Ammon's horn (tissue), 1 donor: ENCODE data around the gene CAPZB.

ENCODE experiments used
- DNase-seq: peaks from one replicate; pipeline ENCODE4 v3.0.0-alpha.2; 2016; ENCODE audit warnings: low spot score

The CAPZB gene

DNA sequence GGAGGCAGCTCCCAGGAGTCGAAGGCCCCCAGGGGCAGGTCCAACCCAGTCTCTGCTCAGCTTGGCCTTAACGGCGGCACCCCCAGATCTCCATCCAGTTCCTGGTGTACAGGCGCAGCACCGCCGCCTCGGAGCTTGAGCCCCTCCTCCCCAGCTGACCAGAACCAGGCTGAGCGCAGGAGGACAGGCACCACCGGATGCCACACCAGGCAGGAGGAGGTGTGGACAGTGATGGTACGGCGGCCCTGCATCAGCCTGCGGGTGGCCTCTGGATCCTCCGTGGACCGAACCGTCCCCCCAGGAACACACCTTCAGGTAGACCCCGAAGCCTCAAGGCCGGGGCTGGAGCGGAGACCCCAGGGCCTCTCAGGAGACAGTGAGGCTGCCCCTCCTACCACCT is 156.9 kb downstream of the CAPZB start:
- DNase-seq, result no peak

DNA sequence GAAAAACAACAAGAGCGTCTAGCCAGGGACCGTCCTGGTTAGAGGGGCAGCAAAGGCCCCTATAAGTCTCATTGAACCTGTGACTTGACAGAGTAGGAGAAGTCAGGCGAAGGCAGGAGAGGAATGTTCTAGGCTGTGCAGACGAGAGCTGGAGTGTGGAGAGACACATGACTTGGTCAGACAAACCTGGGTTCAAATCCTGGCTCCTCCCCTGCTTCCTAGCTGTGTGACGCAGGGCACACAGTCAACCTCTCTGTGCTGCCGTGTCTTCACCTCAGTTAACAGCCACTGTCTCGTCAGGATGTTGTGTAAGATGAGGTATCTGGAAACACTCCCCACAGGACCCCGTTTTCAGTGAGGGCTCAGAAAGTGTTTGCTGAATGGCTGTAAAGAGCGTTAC is 157.6 kb downstream of the CAPZB start:
- no peak for DNase-seq

DNA sequence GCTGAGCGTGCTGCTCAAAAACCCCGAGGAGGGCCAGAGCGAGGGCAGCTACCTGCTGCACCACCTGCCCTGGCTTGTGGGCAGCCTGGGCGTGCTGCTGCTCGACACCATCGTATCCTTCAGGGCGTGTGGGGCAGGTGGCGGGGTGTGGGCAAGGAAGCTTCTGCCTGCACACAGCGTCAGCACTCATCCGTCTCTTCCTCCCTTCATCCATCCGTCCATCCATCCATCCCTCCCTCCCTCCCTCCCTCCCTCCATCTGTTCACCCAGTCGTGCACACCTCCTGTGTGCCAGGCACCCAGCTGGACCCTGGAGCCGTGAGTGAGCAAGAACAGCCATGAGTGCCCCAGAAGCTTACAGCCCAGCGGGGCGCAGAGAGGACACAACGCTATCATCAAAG is 158.0 kb downstream of the CAPZB start:
- DNase-seq, result no peak

DNA sequence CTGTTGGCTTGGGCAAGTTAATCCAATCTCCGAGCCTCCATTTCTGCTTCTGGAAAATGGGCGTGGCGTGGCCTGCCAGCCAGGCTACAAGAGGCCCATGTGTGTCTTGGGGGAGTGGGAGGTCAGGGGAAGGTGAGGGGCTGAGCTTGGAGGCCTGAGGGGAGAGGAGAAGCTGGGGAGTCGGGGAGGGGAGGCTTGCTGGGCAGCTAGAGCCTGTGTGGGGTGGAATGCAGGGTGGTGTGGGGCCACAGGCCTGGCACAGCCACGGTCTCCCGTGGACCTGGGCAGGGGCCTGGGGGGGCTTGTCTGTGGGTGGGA is 158.6 kb downstream of the CAPZB start:
- DNase-seq, result no peak

DNA sequence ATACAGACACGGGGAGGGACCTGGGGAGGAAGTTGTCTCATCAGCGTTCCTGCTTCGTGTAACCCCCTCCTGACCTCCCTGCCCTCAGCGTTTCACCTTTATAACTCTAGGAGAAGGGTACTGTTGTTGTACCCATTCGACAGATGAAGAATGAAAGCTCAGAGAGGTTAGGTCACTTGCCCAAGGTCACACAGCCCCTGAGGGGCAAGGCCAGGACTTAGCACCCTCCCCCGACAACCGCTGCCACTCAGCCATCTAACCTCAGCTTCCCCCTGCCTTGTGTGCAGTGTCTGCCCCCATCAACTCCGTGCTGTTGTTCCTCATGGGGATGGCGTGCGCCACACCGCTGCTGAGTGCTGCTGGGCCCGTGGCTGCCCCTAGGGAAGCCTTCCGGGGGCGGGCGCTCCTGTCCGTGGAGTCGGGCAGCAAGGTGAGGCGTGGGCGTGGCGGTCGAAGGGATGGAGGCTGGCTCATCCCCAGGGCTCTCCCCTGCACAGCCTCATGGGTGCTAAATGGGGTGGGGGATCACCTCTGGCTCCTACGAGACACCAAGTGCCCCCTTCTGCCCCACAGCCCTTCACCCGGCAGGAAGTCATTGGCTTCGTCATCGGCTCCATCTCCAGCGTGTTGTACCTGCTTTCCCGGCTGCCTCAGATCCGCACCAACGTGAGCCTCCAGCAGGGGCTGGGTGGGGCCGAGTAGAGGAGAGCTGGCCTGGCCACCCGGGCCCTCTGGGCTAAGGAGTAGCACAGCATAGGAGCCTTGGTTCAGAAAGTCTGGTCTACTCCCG is 159.2 kb downstream of the CAPZB start:
- DNase-seq, result no peak

DNA sequence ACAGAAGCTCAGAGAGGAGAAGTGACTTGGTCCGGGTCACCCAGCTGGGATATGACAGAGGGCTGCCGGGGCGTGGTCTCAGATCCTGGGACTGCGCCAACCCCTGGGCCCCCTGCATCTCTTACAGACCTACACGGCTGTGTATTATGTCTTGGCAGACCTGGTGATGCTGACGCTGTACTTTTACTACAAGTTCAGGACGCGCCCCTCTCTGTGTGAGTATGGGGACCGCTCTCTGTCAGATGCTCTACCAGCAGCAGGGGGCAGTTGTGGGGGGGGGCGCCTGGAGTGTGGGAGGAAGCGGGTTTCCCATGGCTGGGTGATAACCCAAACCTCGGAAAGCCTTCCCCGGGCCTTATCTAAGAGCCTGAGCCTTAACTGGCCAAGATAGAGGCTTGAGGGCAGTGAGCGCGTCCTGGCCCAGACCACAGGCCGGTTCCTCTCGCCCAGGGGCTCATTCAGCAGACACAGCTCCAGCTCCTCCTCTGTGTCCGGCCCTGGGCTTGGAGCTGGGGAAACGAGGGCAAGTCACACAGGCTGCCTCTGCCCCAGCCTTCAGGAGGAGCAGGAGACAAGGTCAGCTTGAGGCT is 159.9 kb downstream of the CAPZB start:
- no peak for DNase-seq

DNA sequence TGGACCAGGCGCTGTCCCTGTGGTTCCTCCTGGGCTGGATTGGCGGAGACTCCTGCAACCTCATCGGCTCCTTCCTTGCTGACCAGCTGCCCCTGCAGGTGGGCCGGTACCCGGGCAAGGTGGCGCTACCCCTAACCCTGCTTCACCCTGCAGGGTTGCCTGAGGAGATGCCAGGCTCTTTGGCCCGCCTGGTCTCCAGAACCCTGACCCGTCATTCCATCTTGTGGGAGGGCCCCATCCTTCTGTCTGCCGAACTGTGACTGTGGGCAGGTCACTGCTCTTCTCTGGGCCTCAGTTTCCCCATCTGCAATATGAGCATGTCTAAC is 160.7 kb downstream of the CAPZB start:
- no peak for DNase-seq

DNA sequence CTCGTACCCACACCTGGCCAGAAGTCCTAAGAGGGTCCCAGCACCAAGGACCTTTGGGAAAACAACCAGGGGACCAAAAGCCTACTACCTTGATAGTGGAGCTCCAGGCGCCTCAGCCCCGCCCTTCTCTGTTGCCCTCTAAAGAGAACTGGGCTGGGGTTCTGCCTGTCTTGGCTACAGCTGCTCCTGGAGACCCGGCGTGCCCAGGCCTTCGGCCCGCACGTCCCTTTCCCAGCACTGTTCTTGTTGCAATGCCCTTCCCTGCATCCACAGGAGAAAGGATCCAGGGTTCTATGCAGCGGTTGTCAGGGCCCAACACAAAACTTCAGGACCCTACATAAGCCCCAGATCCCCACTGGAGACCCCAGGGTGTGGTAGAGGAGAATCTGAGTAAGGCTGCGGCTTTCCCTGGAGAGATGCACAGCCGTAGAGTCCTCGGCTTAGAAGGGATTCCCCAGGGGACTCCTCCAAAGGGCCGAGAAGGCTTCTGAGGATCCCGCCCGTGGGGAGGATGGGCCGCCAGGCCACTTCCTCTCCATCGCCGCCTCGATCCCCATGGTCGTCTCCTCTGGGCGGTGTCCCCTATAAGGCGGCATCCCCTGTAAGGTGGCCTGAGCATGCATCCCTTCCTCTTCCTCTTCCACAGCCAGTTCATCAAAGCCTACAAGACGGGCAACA is 161.2 kb downstream of the CAPZB start:
- no peak for DNase-seq

DNA sequence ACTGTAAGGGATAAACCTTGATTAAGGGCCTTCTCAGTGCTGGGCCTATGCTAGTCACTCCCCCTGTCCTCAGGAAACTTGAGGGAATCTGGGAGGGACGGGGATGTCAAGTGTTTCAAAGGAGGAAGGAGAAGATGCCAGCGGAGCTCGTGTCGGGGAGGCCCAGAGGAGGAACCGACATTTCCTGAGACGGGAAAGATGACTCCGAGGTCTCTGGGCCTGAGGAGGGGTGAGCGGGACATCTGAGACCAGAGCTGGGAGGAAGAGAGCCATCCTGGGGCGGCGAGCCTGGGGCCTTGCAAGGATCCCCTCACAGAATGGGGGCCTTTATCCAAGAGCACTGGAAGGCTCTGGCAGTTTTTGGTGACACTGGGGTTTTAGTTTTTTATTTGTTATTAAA is 162.9 kb downstream of the CAPZB start:
- DNase-seq, result no peak

DNA sequence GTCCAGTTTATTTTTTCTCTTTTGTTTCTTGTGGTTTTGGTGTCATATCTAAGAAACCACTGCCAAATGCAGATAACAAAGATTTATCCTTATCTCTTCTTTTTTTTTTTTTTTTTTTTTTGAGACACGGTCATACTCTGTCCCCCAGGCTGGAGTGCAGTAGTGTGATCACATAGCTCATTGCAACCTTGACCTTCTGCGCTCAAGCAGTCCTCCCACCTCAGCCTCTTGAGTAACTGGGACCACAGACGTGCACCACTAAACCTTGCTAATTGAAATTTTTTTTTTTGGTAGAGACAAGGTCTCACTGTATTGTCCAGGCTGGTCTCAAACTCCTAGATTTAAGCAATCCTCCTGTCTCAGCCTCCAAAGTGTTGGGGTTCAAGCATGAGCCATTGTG is 164.3 kb downstream of the CAPZB start:
- no peak for DNase-seq

DNA sequence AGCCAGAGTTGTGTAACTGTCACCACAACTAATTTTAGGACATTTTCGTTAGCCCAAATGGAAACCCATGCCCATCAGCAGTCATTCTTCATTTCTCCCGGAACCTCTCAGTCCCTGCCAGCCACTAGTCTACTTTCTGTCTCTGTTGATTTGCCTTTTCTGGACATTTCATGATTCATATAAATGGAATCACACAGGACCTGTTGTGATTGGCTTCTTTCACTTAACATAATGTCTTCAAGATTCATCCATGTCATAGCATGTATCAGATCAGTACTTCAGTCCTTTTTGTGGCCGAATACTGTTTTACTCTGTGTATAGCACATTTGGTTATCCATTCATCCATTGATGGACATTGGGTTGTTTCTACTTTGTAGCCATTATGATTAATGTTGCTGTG is 166.1 kb downstream of the CAPZB start:
- DNase-seq, result no peak

DNA sequence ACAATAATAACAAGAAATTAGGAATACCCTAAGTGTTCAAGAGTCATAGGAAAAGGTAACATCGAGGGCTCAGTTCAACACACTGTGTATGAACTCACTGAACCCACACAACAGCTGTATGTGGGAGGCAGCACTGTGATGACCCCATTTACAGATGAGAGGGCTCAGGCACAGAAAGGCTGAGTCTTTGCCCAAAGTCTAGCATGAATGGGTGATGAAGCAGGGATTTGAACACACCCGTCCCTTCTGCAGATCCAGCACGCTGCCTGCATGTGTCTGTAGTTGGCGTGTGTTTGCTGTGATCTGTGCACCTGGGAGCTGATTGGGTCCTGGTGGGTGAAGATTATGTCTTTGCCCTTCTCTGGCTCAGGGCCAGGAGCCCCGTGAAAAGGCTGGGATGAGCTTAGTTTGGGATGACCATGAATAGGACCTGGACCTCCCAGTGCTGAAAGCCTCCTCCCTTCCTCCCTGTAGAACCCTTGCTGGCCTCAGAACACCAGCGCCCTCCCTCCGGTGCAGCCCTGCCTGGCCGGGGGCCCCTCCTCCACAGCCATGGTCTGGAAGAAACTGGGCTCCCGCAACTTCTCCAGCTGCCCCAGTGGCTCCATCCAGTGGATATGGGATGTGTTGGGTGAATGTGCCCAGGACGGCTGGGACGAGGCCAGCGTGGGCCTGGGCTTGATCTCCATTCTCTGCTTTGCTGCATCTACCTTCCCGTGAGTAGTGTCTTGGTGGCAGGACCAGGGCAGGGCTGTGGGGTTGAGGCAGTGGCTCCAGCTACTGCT is 168.0 kb downstream of the CAPZB start:
- DNase-seq, result no peak

DNA sequence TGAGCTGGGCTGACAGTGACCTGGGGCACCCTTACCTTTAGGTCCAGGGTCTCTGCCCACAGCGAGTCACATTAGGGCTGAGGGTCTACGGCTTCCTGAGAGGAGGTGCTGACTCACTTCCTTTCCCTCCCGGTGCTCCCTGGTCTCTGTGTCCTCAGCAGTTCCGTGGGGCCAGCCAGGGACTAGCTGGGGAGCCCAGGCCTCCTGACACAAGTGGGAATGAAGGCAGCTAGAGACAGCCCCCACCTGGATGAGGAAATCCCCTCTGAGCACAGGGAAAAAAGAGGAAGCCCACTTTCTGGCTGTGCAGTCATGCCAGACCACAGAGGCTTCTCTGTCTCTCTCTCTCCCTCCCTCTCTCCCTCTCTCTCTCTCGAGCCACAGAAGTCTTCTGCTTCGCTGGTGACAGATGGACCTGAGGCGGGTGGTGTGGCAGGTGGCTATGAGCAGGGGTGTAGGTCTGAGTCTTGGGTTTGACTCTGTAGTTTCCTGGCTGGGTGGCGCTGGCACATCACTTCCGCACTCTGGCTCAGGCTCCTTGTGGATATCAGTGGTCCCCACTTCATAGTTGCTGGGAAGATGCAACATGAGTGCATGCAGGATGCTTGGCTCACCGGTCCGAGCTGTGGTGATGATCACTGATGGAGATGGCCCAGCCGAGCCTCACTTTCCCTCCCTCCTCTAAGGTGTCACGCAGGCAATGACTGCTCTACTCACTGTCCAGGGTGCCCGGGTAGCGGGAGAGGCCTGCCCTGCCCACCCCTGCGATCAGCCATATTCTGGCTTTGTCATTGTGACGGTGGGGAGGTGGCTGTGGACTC is 169.8 kb downstream of the CAPZB start:
- no peak for DNase-seq

DNA sequence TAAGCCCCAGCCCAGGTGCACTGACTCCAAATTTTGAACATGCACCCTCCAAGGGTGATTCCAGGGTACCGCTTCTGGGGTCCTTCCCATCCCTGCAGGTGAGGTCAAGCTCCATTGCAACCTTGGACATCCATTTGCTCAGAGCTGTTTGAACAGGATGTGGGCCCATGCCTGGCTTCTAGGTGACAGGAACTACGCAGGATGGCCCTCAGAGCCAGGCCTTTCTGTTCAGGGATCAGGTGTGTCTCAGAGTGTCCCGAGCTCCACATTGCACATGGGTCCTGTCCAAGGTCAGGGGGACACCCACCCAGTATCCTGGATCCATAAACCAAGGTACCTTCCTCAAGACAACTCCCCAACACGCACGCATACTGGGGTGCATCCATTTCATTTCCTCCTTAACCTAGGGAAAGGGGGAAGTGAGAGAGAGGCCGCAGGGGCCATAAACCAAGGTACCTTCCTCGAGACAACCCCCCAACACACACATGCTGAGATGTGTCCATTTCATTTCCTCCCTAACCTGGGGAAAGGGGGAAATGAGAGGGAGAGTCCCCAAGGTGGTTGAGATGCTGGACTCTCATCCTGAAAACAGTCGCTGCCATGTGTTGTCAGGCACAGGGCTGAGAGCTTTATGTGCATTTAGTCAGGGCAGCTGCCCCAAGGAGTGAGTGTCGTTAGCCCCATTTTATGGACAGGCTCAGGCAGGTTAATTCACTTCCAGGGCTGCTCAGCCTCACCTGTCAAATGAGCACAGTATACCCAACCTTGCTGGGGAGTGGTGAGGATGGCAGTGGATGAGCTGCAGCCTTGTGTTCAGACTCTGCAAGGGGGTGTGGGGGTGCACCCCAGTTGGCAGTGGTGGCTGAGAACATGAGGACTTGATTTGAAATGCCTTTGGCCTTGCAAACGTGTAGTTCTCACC is 171.1 kb downstream of the CAPZB start:
- DNase-seq, result no peak

DNA sequence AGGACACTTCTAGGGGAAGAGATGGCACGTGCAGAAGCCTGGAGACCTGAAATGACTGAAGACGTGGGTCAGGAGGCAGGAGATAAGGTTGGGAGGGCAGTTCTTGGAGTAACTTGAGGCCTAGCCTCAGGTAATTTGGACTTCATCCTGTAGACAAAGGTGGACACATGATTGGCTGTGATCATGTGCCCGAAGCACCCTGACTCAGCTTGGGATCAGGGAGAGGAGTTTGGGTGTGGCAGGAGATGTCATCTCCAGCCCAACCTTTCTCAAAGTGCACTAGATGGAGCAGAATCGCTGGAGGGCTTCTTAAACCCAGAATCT is 171.7 kb downstream of the CAPZB start:
- DNase-seq, result no peak

DNA sequence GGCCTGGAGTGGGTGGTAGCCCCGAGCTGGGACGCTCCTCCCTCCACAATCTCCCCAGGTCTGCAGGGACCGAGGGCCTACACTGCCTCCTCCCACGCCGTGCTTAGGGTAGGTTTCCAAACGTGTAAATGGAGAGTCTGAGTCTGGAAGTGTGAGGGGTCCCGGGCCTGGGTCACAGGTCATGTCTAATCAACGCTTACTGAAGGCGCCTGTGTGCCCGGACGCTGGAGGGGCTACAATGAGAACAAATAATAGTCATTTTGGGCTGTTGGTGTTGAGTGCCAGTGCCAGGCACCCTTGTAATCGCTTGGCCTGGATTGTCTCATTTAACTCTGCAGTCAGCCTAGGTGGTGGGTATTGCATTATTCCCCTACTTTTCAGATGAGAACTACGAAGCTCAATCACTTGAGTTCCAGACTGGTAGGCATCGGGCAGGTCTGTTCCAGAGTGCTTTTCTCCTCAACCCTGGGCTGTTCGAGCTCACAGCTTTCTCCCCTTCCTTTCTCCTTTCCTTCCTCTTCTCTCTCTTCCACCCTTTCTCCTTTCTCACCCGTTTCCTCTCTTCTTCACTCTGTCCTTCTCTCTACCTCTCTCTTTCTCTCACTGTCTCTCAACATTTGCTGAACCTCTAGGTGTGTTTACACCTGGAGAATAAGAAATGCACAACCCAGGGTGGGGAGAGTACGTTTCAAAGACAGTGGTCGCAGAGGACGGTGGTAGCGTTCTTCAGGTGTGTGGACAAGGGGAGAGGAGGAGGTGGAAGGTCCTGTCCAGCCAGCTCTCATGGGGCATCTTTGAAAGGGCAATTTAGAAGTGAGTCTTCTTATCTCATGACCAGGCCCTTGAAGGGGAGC is 172.3 kb downstream of the CAPZB start:
- peak; percentile 40 for DNase-seq

DNA sequence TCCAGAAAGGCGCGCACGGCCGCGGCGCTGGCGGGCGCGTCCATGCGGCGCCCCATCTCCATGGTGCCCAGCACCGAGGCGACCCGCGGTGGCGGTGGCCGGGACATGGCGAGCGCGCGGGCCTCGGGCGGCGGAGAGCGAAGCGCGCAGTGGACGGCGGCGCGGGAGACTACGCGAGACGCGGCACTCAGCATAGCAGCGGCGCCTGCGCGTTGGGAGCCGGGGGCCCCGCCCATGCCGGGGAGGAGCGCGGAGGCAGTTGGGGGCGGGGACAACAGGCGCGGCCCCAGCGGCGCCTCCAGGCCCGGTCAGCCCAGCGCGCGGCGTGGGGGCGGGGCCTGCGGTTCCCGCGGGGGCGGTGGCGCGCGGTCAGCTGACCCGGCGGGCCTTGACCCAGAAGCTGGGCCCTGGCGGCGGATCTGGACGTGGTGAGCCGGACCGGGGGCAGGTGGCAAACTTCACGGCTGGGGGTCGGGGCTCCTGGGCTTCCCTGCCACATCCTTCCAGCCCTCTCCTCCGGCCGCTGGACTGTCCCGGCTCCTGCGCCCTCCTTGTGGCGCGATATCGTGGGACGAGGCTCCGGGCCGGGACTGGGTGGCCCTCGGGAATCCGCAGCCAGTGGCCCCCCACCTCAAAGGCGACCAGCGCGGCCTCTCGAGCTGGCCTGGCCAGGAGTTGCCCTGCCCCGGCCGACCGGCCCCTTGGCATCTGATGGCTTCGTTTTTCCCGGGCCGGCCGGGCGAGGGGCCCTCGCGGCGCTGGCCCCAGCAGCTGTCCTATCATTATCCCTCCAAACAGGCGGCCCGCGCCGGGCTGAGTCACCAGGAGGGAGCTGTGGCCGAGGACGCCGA is 173.2 kb downstream of the CAPZB start, which contains the start of the genes AKR7A2 and SLC66A1:
Gene AKR7A2, minus strand, starts transcription at position 214 of the 851 bp plus-strand sequence. Its CDS starts 20 bp downstream, at position 194.
Gene SLC66A1, plus strand, starts transcription at position 396 of the 851 bp plus-strand sequence. CDS start 5,352 bp downstream, outside the sequence.
- peak; percentile 95 for DNase-seq

DNA sequence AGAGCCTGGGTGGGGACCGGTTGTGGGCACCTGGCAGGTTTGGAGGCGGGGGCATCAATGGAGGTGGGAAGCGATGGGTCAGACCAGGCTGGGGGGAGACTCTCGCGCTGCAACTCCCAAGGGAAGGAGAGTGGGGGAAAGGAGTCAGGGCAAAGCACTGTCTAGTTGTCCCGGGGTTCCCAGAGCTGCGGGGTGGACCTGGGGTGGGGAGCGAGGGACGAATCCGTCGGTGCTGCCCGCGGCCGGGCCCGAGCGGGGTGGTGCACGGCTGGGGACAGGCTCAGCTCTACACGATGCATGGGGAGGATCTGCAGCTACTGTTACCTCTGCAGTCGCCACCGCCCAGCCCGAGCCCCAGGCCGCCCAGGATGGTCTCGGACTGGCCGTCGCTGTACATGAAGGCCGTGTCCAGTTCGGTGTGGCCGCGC is 173.8 kb downstream of the CAPZB start:
- no peak for DNase-seq
